ENCODE measurements around the gene ZNF175.

The ZNF175 gene

GRCh38 chr19:51570962-51571575 lies at the start of gene ZNF175:
Gene ZNF175 (plus strand): TSS chr19:51571283. CDS start chr19:51573330, 2,047 bp downstream.
- peaks cover 11 to 21% (median 14%) of the 10 kb centered on the region in 5 donors for H3K36me3 ChIP-seq (ENCODE audit: control insufficient read depth in 5 of 5, insufficient read depth in 5 of 5, low read length in 5 of 5)
- peak within 1 kb of the TSS in 4 of 5 donors; percentile 41 to 82 (median 76) for H3K9ac ChIP-seq (ENCODE audit: low read length in 5 of 5)
- H3K27ac ChIP-seq (ENCODE audit: low read depth, low read length): peak within 1 kb of the TSS; percentile 48

GRCh38 chr19:51521357-51521756 lies 49.7 kb upstream of the ZNF175 start:
- no peaks in the 10 kb centered on the region for H3K36me3 ChIP-seq (ENCODE audit: control insufficient read depth in 5 of 5, insufficient read depth in 5 of 5, low read length in 5 of 5)
- H3K4me1 ChIP-seq (ENCODE audit: control insufficient read depth in 5 of 5, insufficient read depth in 5 of 5, low read length in 5 of 5): no peaks in the 10 kb centered on the region
- H3K27me3 ChIP-seq (ENCODE audit: control insufficient read depth in 5 of 5, insufficient read depth in 4 of 5, low read length in 5 of 5): peaks cover 8 to 22% (median 10%) of the 10 kb centered on the region in 5 donors
- peaks cover 0 to 13% (median 4%) of the 10 kb centered on the region in 5 donors for H3K9me3 ChIP-seq (ENCODE audit: control insufficient read depth in 5 of 5, low read length in 5 of 5)
- no peak overlapping the region for H3K9ac ChIP-seq (ENCODE audit: low read length in 5 of 5)
- H3K4me3 ChIP-seq (ENCODE audit: low read depth in 1 of 5, low read length in 5 of 5): no peak overlapping the region
- H3K27ac ChIP-seq (ENCODE audit: low read depth, low read length): no peak overlapping the region

More at GRCh38 chr19:51570962-51571575, at the start of gene ZNF175:
- Histone ChIP-seq H3K4me3 (ENCODE audit: low read depth in 1 of 5, low read length in 5 of 5) (peak within 1 kb of the TSS; percentile 81 to 95 (median 86)), H3K4me1 (ENCODE audit: control insufficient read depth in 5 of 5, insufficient read depth in 5 of 5, low read length in 5 of 5) (peaks cover 5 to 18% (median 14%) of the 10 kb centered on the region in 5 donors), H3K9me3 (ENCODE audit: control insufficient read depth in 5 of 5, low read length in 5 of 5) (no peaks in the 10 kb centered on the region), H3K27me3 (ENCODE audit: control insufficient read depth in 5 of 5, insufficient read depth in 4 of 5, low read length in 5 of 5) (peaks cover 0 to 3% (median 0%) of the 10 kb centered on the region in 5 donors)

DNA sequence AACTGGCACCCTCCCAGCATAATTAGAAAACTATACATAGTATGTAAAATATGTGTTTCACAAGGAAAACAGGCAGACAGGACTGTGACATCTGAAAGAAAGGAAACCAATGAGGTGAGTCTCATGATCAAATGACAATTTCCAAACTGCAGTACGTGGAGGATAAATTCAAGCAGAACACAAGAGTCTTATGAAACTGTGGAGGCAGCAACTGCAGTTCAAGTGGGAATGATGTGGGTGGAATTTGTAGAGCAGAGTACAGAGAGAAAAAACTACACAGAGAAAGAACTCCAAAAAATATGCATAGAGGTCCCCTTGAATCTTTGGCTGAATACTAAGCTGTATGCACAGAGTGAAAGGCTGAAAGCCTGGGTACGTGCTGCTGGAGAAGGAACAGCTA lies 49.3 kb upstream of the ZNF175 start:
- H3K9ac ChIP-seq (ENCODE audit: low read length in 5 of 5): no peak overlapping the region

DNA sequence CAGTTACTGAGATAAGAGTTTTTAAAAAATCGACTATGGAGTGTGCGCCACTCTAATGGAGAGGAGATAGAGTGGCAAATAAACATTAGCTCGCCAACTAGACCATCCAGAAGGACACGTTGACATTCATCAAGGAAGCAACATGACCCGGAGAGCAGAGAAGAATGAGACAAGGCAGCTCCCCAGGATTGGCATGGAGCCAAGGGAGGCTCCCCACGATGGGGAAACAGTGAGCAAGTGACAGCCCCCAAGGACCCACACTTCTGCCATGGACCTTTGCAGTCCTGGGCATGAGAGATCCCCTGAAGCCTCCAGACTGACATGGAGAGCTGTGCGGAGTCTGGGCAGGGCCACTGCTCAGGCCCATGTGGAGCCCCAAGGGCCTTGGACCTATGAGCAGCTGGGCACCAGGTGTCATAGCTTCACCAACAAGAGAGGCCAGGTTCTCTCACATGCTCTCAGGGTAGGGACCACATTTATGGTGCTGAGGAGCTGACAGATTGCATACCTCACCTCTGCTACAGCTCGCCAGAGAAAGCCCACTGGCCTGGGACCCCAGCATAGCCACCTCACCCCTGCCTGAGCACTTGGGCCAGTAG lies 46.3 kb upstream of the ZNF175 start:
- peaks cover 10 to 34% (median 20%) of the 10 kb centered on the region in 5 donors for H3K27me3 ChIP-seq (ENCODE audit: control insufficient read depth in 5 of 5, insufficient read depth in 4 of 5, low read length in 5 of 5)
- no peak overlapping the region for H3K9ac ChIP-seq (ENCODE audit: low read length in 5 of 5)
- H3K9me3 ChIP-seq (ENCODE audit: control insufficient read depth in 5 of 5, low read length in 5 of 5): peaks cover 0 to 13% (median 3%) of the 10 kb centered on the region in 5 donors
- H3K36me3 ChIP-seq (ENCODE audit: control insufficient read depth in 5 of 5, insufficient read depth in 5 of 5, low read length in 5 of 5): no peaks in the 10 kb centered on the region
- H3K4me3 ChIP-seq (ENCODE audit: low read depth in 1 of 5, low read length in 5 of 5): no peak overlapping the region
- H3K4me1 ChIP-seq (ENCODE audit: control insufficient read depth in 5 of 5, insufficient read depth in 5 of 5, low read length in 5 of 5): no peaks in the 10 kb centered on the region
- no peak overlapping the region for H3K27ac ChIP-seq (ENCODE audit: low read depth, low read length)

More for the DNA sequence above, 49.3 kb upstream of the ZNF175 start:
- Histone ChIP-seq H3K9me3 (ENCODE audit: control insufficient read depth in 5 of 5, low read length in 5 of 5) (peaks cover 0 to 13% (median 4%) of the 10 kb centered on the region in 5 donors), H3K36me3 (ENCODE audit: control insufficient read depth in 5 of 5, insufficient read depth in 5 of 5, low read length in 5 of 5) (no peaks in the 10 kb centered on the region), H3K27me3 (ENCODE audit: control insufficient read depth in 5 of 5, insufficient read depth in 4 of 5, low read length in 5 of 5) (peaks cover 8 to 22% (median 10%) of the 10 kb centered on the region in 5 donors), H3K4me1 (ENCODE audit: control insufficient read depth in 5 of 5, insufficient read depth in 5 of 5, low read length in 5 of 5) (no peaks in the 10 kb centered on the region), H3K27ac (ENCODE audit: low read depth, low read length) (no peak overlapping the region), H3K4me3 (ENCODE audit: low read depth in 1 of 5, low read length in 5 of 5) (no peak overlapping the region)

- Histone ChIP-seq H3K27me3 (ENCODE audit: control insufficient read depth in 5 of 5, insufficient read depth in 4 of 5, low read length in 5 of 5) (peaks cover 13 to 38% (median 22%) of the 10 kb centered on the region in 5 donors), H3K4me3 (ENCODE audit: low read depth in 1 of 5, low read length in 5 of 5) (no peak overlapping the region), H3K4me1 (ENCODE audit: control insufficient read depth in 5 of 5, insufficient read depth in 5 of 5, low read length in 5 of 5) (no peaks in the 10 kb centered on the region), H3K36me3 (ENCODE audit: control insufficient read depth in 5 of 5, insufficient read depth in 5 of 5, low read length in 5 of 5) (no peaks in the 10 kb centered on the region), H3K27ac (ENCODE audit: low read depth, low read length) (no peak overlapping the region), H3K9me3 (ENCODE audit: control insufficient read depth in 5 of 5, low read length in 5 of 5) (peaks cover 0 to 13% (median 3%) of the 10 kb centered on the region in 5 donors), H3K9ac (ENCODE audit: low read length in 5 of 5) (no peak overlapping the region)
Measured at GRCh38 chr19:51525651-51526050, 45.4 kb upstream of the ZNF175 start.

- H3K9ac ChIP-seq (ENCODE audit: low read length in 5 of 5): no peak overlapping the region
- H3K4me3 ChIP-seq (ENCODE audit: low read depth in 1 of 5, low read length in 5 of 5): no peak overlapping the region
- no peaks in the 10 kb centered on the region for H3K36me3 ChIP-seq (ENCODE audit: control insufficient read depth in 5 of 5, insufficient read depth in 5 of 5, low read length in 5 of 5)
- H3K4me1 ChIP-seq (ENCODE audit: control insufficient read depth in 5 of 5, insufficient read depth in 5 of 5, low read length in 5 of 5): no peaks in the 10 kb centered on the region
- H3K27ac ChIP-seq (ENCODE audit: low read depth, low read length): no peak overlapping the region
- peaks cover 0 to 10% (median 3%) of the 10 kb centered on the region in 5 donors for H3K9me3 ChIP-seq (ENCODE audit: control insufficient read depth in 5 of 5, low read length in 5 of 5)
- peaks cover 21 to 37% (median 25%) of the 10 kb centered on the region in 5 donors for H3K27me3 ChIP-seq (ENCODE audit: control insufficient read depth in 5 of 5, insufficient read depth in 4 of 5, low read length in 5 of 5)
Measured at GRCh38 chr19:51529301-51529700, 41.8 kb upstream of the ZNF175 start.

GRCh38 chr19:51530616-51531015 lies 40.5 kb upstream of the ZNF175 start:
- peaks cover 14 to 26% (median 19%) of the 10 kb centered on the region in 5 donors for H3K27me3 ChIP-seq (ENCODE audit: control insufficient read depth in 5 of 5, insufficient read depth in 4 of 5, low read length in 5 of 5)
- no peak overlapping the region for H3K4me3 ChIP-seq (ENCODE audit: low read depth in 1 of 5, low read length in 5 of 5)
- no peaks in the 10 kb centered on the region for H3K36me3 ChIP-seq (ENCODE audit: control insufficient read depth in 5 of 5, insufficient read depth in 5 of 5, low read length in 5 of 5)

GRCh38 chr19:51531349-51532315 lies 39.5 kb upstream of the ZNF175 start, which contains the start of gene SIGLEC6:
Gene SIGLEC6 (minus strand): TSS chr19:51531670. CDS start chr19:51531648, 22 bp downstream.
- no peak within 1 kb of the TSS for H3K9ac ChIP-seq (ENCODE audit: low read length in 5 of 5)
- no peaks in the 10 kb centered on the region for H3K36me3 ChIP-seq (ENCODE audit: control insufficient read depth in 5 of 5, insufficient read depth in 5 of 5, low read length in 5 of 5)
- no peaks in the 10 kb centered on the region for H3K9me3 ChIP-seq (ENCODE audit: control insufficient read depth in 5 of 5, low read length in 5 of 5)
- no peak within 1 kb of the TSS for H3K27ac ChIP-seq (ENCODE audit: low read depth, low read length)
- H3K4me3 ChIP-seq (ENCODE audit: low read depth in 1 of 5, low read length in 5 of 5): no peak within 1 kb of the TSS
- peaks cover 13 to 23% (median 19%) of the 10 kb centered on the region in 5 donors for H3K27me3 ChIP-seq (ENCODE audit: control insufficient read depth in 5 of 5, insufficient read depth in 4 of 5, low read length in 5 of 5)
- no peaks in the 10 kb centered on the region for H3K4me1 ChIP-seq (ENCODE audit: control insufficient read depth in 5 of 5, insufficient read depth in 5 of 5, low read length in 5 of 5)

More at GRCh38 chr19:51530616-51531015, 40.5 kb upstream of the ZNF175 start:
- Histone ChIP-seq H3K9ac (ENCODE audit: low read length in 5 of 5) (no peak overlapping the region), H3K9me3 (ENCODE audit: control insufficient read depth in 5 of 5, low read length in 5 of 5) (no peaks in the 10 kb centered on the region), H3K27ac (ENCODE audit: low read depth, low read length) (no peak overlapping the region), H3K4me1 (ENCODE audit: control insufficient read depth in 5 of 5, insufficient read depth in 5 of 5, low read length in 5 of 5) (no peaks in the 10 kb centered on the region)

GRCh38 chr19:51535535-51535934 lies 35.5 kb upstream of the ZNF175 start:
- no peak overlapping the region for H3K4me3 ChIP-seq (ENCODE audit: low read depth in 1 of 5, low read length in 5 of 5)
- peaks cover 3 to 21% (median 17%) of the 10 kb centered on the region in 5 donors for H3K27me3 ChIP-seq (ENCODE audit: control insufficient read depth in 5 of 5, insufficient read depth in 4 of 5, low read length in 5 of 5)
- no peaks in the 10 kb centered on the region for H3K4me1 ChIP-seq (ENCODE audit: control insufficient read depth in 5 of 5, insufficient read depth in 5 of 5, low read length in 5 of 5)
- H3K27ac ChIP-seq (ENCODE audit: low read depth, low read length): no peak overlapping the region
- H3K9me3 ChIP-seq (ENCODE audit: control insufficient read depth in 5 of 5, low read length in 5 of 5): no peaks in the 10 kb centered on the region
- no peak overlapping the region for H3K9ac ChIP-seq (ENCODE audit: low read length in 5 of 5)
- no peaks in the 10 kb centered on the region for H3K36me3 ChIP-seq (ENCODE audit: control insufficient read depth in 5 of 5, insufficient read depth in 5 of 5, low read length in 5 of 5)

All from subcutaneous abdominal adipose tissue (tissue), 5 donors.